Pancreas (tissue), 10 donors: Measurements from ENCODE around the gene GAN. TPM values are rescaled to one million over a fixed set of nuclear protein-coding genes. Genes with fewer than 3 reads are reported as not detected.

Source experiments
- ATAC-seq, 4 donors: fragments of 200-7000 bp; cut with Tn5 transposase; one replicate each; pipeline versions ENCODE4 v1.8.0 to v1.9.1; 2020; ENCODE audit warnings: mild to moderate bottlenecking in 4 of 4, moderate library complexity in 4 of 4
- DNase-seq, 6 donors: peaks; one replicate each; pipeline ENCODE4 v3.0.0-alpha.2; 2020
- FAIRE-seq: peaks from 2 replicates; lab custom pipeline; 2012; peaks lifted over from hg19 to GRCh38; lab: Jason Lieb, UNC
- H3K27ac ChIP-seq, 4 donors: fragments of 200-600 bp; sonication (generic); 1 replicate in 3 of 4; 2 replicates in 1 of 4; pipeline versions ENCODE4 v1.5.0 to v1.8.0; 2020
- H3K27me3 ChIP-seq, 4 donors: fragments of 200-600 bp; one replicate each; pipeline ENCODE4 v1.8.0; 2021
- H3K36me3 ChIP-seq, 3 donors: fragments of 200-600 bp; sonication (generic) in 1 of 3; one replicate each; pipeline versions ENCODE4 v1.5.0 to v1.8.0; 2020 to 2021
- H3K4me1 ChIP-seq, 3 donors: fragments of 200-600 bp; one replicate each; pipeline ENCODE4 v1.8.0; 2021
- H3K4me3 ChIP-seq, 4 donors: fragments of 200-600 bp; sonication (generic) in 2 of 4; one replicate each; pipeline versions ENCODE4 v1.5.0 to v1.8.0; 2020 to 2021
- H3K9me3 ChIP-seq, 4 donors: fragments of 200-600 bp; one replicate each; pipeline ENCODE4 v1.8.0; 2021
- CTCF ChIP-seq, 4 donors: fragments of 200-600 bp; sonication (generic) in 3 of 4; IDR thresholded peaks; one replicate each; pipeline versions ENCODE4 v1.5.0 to v1.8.0; 2021; ENCODE audit warnings: antibody characterized with exemption in 4 of 4
- WGBS, 2 donors: extraction: QIAGEN DNeasy Blood & Tissue Kit; methylation state at CpG; one replicate each; pipeline ENCODE4 v1.1.7; 2013; 5-methylcytosine and 5-hydroxymethylcytosine counted together
- intact Hi-C, 3 donors: fragments of 100-400 bp; cut with DNase I; formaldehyde crosslinking; loops; one replicate each; pipeline versions ENCODE4 v1.11.1 to v1.14.2; 2022
- polyA plus RNA-seq, 2 donors: library from polyadenylated mRNA; stranded (reverse); fragments of 200-250 nt; gene quantifications; one replicate each; pipeline ENCODE4 v1.2.3, GENCODE V29; 2013
- total RNA-seq, 6 donors: library from RNA; stranded (reverse); fragmentation: NEBNext Ultra II Directional in 4 of 6; extraction: Animal tissue kit (Norgen Biotek cat#: 25700) in 4 of 6; gene quantifications; one replicate each; pipeline versions ENCODE4 v1.2.1 to v1.2.4, GENCODE V29; 2021 to 2023
- donor health status: healthy with polysubstance abuse.
- donor health status: DM: no; HTN: no; CAD: no; lungs with moderate emphysema.
- donor health status: DM: no; HTN: no; CAD: no.
- donor health status: control.
- donor health status: control.
- donor health status: Bipolar disorder and iron deficiency.
- donor health status: DM: yes; HTN: yes; CAD: no.
- donor health status: DM: no; HTN: no; CAD: no.
- donor health status: DM: no; HTN: no; CAD: no.
- donor health status: DM: yes; HTN: yes; CAD: no.

Gene GAN
- 1 to 10 TPM; 3.6 to 4.8 (median 3.9) TPM for total RNA-seq
- under 1 TPM; 0.68 to 0.87 TPM for polyA plus RNA-seq

- Histone ChIP-seq H3K9me3 (no peaks in the 10 kb centered on the region), H3K4me3 (peak within 1 kb of the TSS; percentile 88 to 92 (median 90)), H3K4me1 (peaks cover 0 to 15% (median 5%) of the 10 kb centered on the region in 3 donors), H3K36me3 (no peaks in the 10 kb centered on the region), H3K27me3 (no peaks in the 10 kb centered on the region), H3K27ac (peak within 1 kb of the TSS; percentile 77 to 89 (median 78))
- FAIRE-seq, result no peak
- TF ChIP-seq CTCF (IDR thresholded peaks at IDR 0.05), result no peak
- ATAC-seq, result peak; percentile 97 to 99 (median 98)
- peak; percentile 91 to 98 (median 94) for DNase-seq
- 0 to 1% methylated on average over 67 to 75 of the region's 75 CpGs for WGBS, 2 donors
- intact Hi-C loops, result no loop called here
These were observed at the start of gene GAN for GRCh38 chr16:81314603-81315270. GAN (plus strand) TSS chr16:81314962; CDS start chr16:81315114, 152 bp downstream.

GRCh38 chr16:81265052-81265451, 49.7 kb upstream of the GAN start:
- no peak for ATAC-seq
- no peak for TF ChIP-seq CTCF (IDR thresholded peaks at IDR 0.05)
- no peak overlapping the region for H3K4me3 ChIP-seq
- no peak overlapping the region for H3K27ac ChIP-seq
- H3K9me3 ChIP-seq, result no peaks in the 10 kb centered on the region
- no peaks in the 10 kb centered on the region for H3K27me3 ChIP-seq
- no peaks in the 10 kb centered on the region for H3K4me1 ChIP-seq
- FAIRE-seq, result no peak
- H3K36me3 ChIP-seq, result no peaks in the 10 kb centered on the region
- intact Hi-C loops, result no loop called here
- DNase-seq, result no peak
- 72 to 89% methylated on average over 2 of the region's 2 CpGs for WGBS, 2 donors

- no peak overlapping the region for H3K4me3 ChIP-seq
- no peak overlapping the region for H3K27ac ChIP-seq
- WGBS, 2 donors, result 58 to 61% methylated on average over 5 of the region's 5 CpGs
- FAIRE-seq (no peak), ATAC-seq (peak in 3 of 4 donors; percentile 40 to 68 (median 65)), DNase-seq (peak in 4 of 6 donors; percentile 9 to 55 (median 27))
- no peaks in the 10 kb centered on the region for H3K36me3 ChIP-seq
- no peaks in the 10 kb centered on the region for H3K9me3 ChIP-seq
- no peak for TF ChIP-seq CTCF (IDR thresholded peaks at IDR 0.05)
- intact Hi-C loops, result no loop called here
- no peaks in the 10 kb centered on the region for H3K27me3 ChIP-seq
- H3K4me1 ChIP-seq, result no peaks in the 10 kb centered on the region
These were observed 48.9 kb upstream of the GAN start for GRCh38 chr16:81265658-81266451.

- Histone ChIP-seq H3K27me3 (no peaks in the 10 kb centered on the region), H3K9me3 (no peaks in the 10 kb centered on the region), H3K4me1 (no peaks in the 10 kb centered on the region), H3K27ac (no peak overlapping the region), H3K36me3 (no peaks in the 10 kb centered on the region), H3K4me3 (no peak overlapping the region)
- TF ChIP-seq CTCF (IDR thresholded peaks at IDR 0.05), result no peak
- 57 to 69% methylated on average over 7 of the region's 7 CpGs for WGBS, 2 donors
- intact Hi-C loops, result no loop called here
- FAIRE-seq (no peak), ATAC-seq (peak in 2 of 4 donors; percentile 32 to 63), DNase-seq (no peak)
These were observed 48.1 kb upstream of the GAN start for GRCh38 chr16:81266680-81267095.
